SK-N-SH (cell line): ENCODE results near the gene ATP6V0A1.

Source experiments
- CTCF ChIP-seq: fragments of 200-600 bp; sonication (generic); IDR thresholded peaks from 2 replicates; pipeline ENCODE4 v1.6.1; 2017; ENCODE audit warnings: antibody characterized with exemption, mild to moderate bottlenecking, moderate library complexity
- ELF1 ChIP-seq: IDR thresholded peaks from 2 replicates; pipeline ENCODE4 v1.4.0; 2012
- EP300 ChIP-seq, 2 experiments: IDR thresholded peaks; 2 replicates each; pipeline versions ENCODE4 v1.4.0 to v1.6.1; 2012; ENCODE audit warnings: borderline replicate concordance in 1 of 2, low read depth in 1 of 2, low read length in 1 of 2
- EZH2phosphoT487 ChIP-seq: fragments of 200-600 bp; sonication (generic); IDR thresholded peaks from 2 replicates; pipeline ENCODE4 v1.6.1; 2017; ENCODE audit warnings: low read depth, mixed run types, mild to moderate bottlenecking, antibody characterized with exemption, moderate library complexity, borderline replicate concordance
- GABPA ChIP-seq: IDR thresholded peaks from 2 replicates; pipeline ENCODE4 v1.4.0; 2012; ENCODE audit warnings: low read depth, mild to moderate bottlenecking
- MAX ChIP-seq: IDR thresholded peaks from 2 replicates; pipeline ENCODE4 v1.4.0; 2012; ENCODE audit warnings: low read depth
- PBX3 ChIP-seq: IDR thresholded peaks from 2 replicates; pipeline ENCODE4; 2012
- POLR2AphosphoS5 ChIP-seq: IDR thresholded peaks from 2 replicates; pipeline ENCODE4 v1.6.1; 2012; ENCODE audit warnings: low read depth, low read length
- REST ChIP-seq: IDR thresholded peaks from 2 replicates; pipeline ENCODE4 v1.6.1; 2012; ENCODE audit warnings: mild to moderate bottlenecking, low read depth, low read length, moderate library complexity
- RXRA ChIP-seq: IDR thresholded peaks from 2 replicates; pipeline ENCODE4 v1.4.0; 2012; ENCODE audit warnings: low read depth, mild to moderate bottlenecking, borderline replicate concordance
- SIN3A ChIP-seq: IDR thresholded peaks from 2 replicates; pipeline ENCODE4 v1.6.1; 2012; ENCODE audit warnings: low read depth, mild to moderate bottlenecking, low read length, moderate library complexity, borderline replicate concordance
- TCF12 ChIP-seq: IDR thresholded peaks from 2 replicates; pipeline ENCODE4 v1.4.0; 2012
- ZBTB33 ChIP-seq: IDR thresholded peaks from 2 replicates; pipeline ENCODE4 v1.4.0; 2012; ENCODE audit warnings: low read depth, borderline replicate concordance

GRCh38 chr17:42522263-42522790 lies 63.6 kb downstream of the ATP6V0A1 start:
- no peak for TF ChIP-seq MAX
- no peak for TF ChIP-seq CTCF
- TF ChIP-seq EP300 (IDR thresholded peaks at IDR 0.05; ENCODE audit: borderline replicate concordance in 1 of 2, low read depth in 1 of 2, low read length in 1 of 2) = no peak
- TF ChIP-seq RXRA = no peak
- TF ChIP-seq POLR2AphosphoS5 = no peak
- TF ChIP-seq SIN3A = no peak
- TF ChIP-seq ZBTB33 = no peak
- no peak for TF ChIP-seq ELF1
- TF ChIP-seq PBX3 = no peak
- no peak for TF ChIP-seq TCF12
- no peak for TF ChIP-seq EZH2phosphoT487
- TF ChIP-seq GABPA = no peak
- TF ChIP-seq REST = no peak
